A549 (cell line): ENCODE results near the gene ZFHX3. TPM values are rescaled to one million over a fixed set of nuclear protein-coding genes. Genes with fewer than 3 reads are reported as not detected.
"Not testable (repeated sequence)": the region's sequence is repeated elsewhere in the genome, so short reads cannot be mapped to it uniquely, and the experiment has no call there.

ENCODE experiments used
- ATAC-seq, 2 experiments: fragments of 200-7000 bp in 1 of 2; fragments of >200 bp in 1 of 2; cut with Nextera tagmentation in 1 of 2; cut with Tn5 transposase in 1 of 2; 3 replicates each; pipeline versions ENCODE4 v1.8.0 to v1.9.1; 2018 to 2020; ENCODE audit warnings: mild to moderate bottlenecking in 1 of 2, moderate library complexity in 1 of 2
- CTCF ChIA-PET: fragments of 300-600 bp; sonication (Branson Sonifier 250); formaldehyde crosslinking; extraction: SDS; loops from one replicate; lab custom pipeline; 2021; ENCODE audit warnings: antibody characterized with exemption, inconsistent platforms; lab: Yijun Ruan, JAX
- POLR2A ChIA-PET: fragments of 350-600 bp; formaldehyde crosslinking; extraction: SDS; loops from one replicate; lab custom pipeline; 2021; ENCODE audit warnings: antibody characterized with exemption, inconsistent platforms; lab: Yijun Ruan, JAX
- DNase-seq, 2 experiments: peaks; one replicate each; pipeline versions ENCODE4 v3.0.0 to v3.0.0-alpha.2; 2011 to 2016; ENCODE audit warnings: low read depth in 1 of 2, low spot score in 1 of 2
- FAIRE-seq: peaks from 2 replicates; lab custom pipeline; 2011; peaks lifted over from hg19 to GRCh38; lab: Jason Lieb, UNC
- H3K27ac ChIP-seq, 2 experiments: fragments of >200 bp; sonication (Bioruptor Twin); formaldehyde crosslinking; 3 replicates each; pipeline ENCODE4 v1.5.1; 2016 to 2017
- H3K4me1 ChIP-seq: fragments of >200 bp; sonication (Bioruptor Twin); formaldehyde crosslinking; 3 replicates; pipeline ENCODE4 v1.6.1; 2016
- H3K4me2 ChIP-seq: fragments of >200 bp; sonication (Bioruptor Twin); formaldehyde crosslinking; 3 replicates; pipeline ENCODE4 v1.6.1; 2016
- H3K4me3 ChIP-seq: fragments of >200 bp; sonication (Bioruptor Twin); formaldehyde crosslinking; 3 replicates; pipeline ENCODE4 v1.5.1; 2016
- H3K9me3 ChIP-seq: fragments of >200 bp; sonication (Bioruptor Twin); formaldehyde crosslinking; 3 replicates; pipeline ENCODE4 v1.6.1; 2016
- BHLHE40 ChIP-seq: IDR thresholded peaks from 2 replicates; pipeline ENCODE4 v1.6.1; 2012; ENCODE audit warnings: low read depth, low read length, inconsistent platforms
- CEBPB ChIP-seq, 2 experiments: fragments of >200 bp in 1 of 2; sonication (Bioruptor Twin) in 1 of 2; formaldehyde crosslinking in 1 of 2; IDR thresholded peaks; 2 replicates each; pipeline ENCODE4 v1.6.1; 2012 to 2016
- CTCF ChIP-seq: fragments of >200 bp; sonication (Bioruptor Twin); formaldehyde crosslinking; IDR thresholded peaks from 3 replicates; pipeline ENCODE4 v1.5.1; 2016
- GATA3 ChIP-seq: IDR thresholded peaks from 2 replicates; pipeline ENCODE4 v1.6.1; 2012; ENCODE audit warnings: borderline replicate concordance
- HMGXB4 ChIP-seq: fragments of 250-450 bp; sonication (Bioruptor Pico); IDR thresholded peaks from 2 replicates; pipeline ENCODE4 v1.5.0; 2021; ENCODE audit warnings: mild to moderate bottlenecking, moderate library complexity, borderline replicate concordance
- HOXB5 ChIP-seq: fragments of 250-450 bp; sonication (Bioruptor Pico); IDR thresholded peaks from 2 replicates; pipeline ENCODE4 v1.5.0; 2020; ENCODE audit warnings: mild to moderate bottlenecking, moderate library complexity
- JUN ChIP-seq, 2 experiments: fragments of >200 bp; sonication (Bioruptor Twin); formaldehyde crosslinking; IDR thresholded peaks; 2 replicates in 1 of 2; 3 replicates in 1 of 2; pipeline ENCODE4 v1.6.1; 2016 to 2017
- MAFK ChIP-seq: fragments of 450-650 bp; IDR thresholded peaks from 2 replicates; pipeline ENCODE4 v1.6.1; 2014; ENCODE audit not compliant: partially characterized antibody
- NR3C1 ChIP-seq: fragments of >200 bp; sonication (Bioruptor Twin); formaldehyde crosslinking; IDR thresholded peaks from 3 replicates; pipeline ENCODE4 v1.6.1; 2017
- POLR2A ChIP-seq: IDR thresholded peaks from 2 replicates; pipeline ENCODE4 v1.6.1; 2012; ENCODE audit warnings: mild to moderate bottlenecking, low read length
- RAD21 ChIP-seq, 2 experiments: fragments of >200 bp in 1 of 2; sonication (Bioruptor Twin) in 1 of 2; formaldehyde crosslinking in 1 of 2; IDR thresholded peaks in 1 of 2; conservative IDR thresholded peaks in 1 of 2; 2 replicates in 1 of 2; 3 replicates in 1 of 2; pipeline ENCODE4 v1.6.1; 2012 to 2018; ENCODE audit warnings: inconsistent platforms in 1 of 2
- RARB ChIP-seq: fragments of 250-450 bp; sonication (Bioruptor Pico); IDR thresholded peaks from 2 replicates; pipeline ENCODE4 v1.8.0; 2021; ENCODE audit warnings: mild to moderate bottlenecking, moderate library complexity
- ZC3H11A ChIP-seq: fragments of 450-650 bp; IDR thresholded peaks from 2 replicates; pipeline ENCODE4 v1.6.1; 2014; ENCODE audit warnings: antibody characterized with exemption, mild to moderate bottlenecking
- ZFP36 ChIP-seq: fragments of 450-650 bp; IDR thresholded peaks from 2 replicates; pipeline ENCODE4 v1.6.1; 2014; ENCODE audit warnings: borderline replicate concordance; ENCODE audit not compliant: partially characterized antibody
- WGBS: methylation state at CpG from one replicate; pipeline ENCODE4 v1.1.6; 2017; ENCODE audit errors: missing lambda C conversion rate; 5-methylcytosine and 5-hydroxymethylcytosine counted together
- polyA plus RNA-seq, 4 experiments: library from polyadenylated mRNA; depleted of rRNA in 3 of 4; stranded (reverse); fragments of >200 nt; fragmentation: RNase III in 1 of 4; extraction: RNeasy Plus Mini Kit Qiagen cat#74134 plus additional on column Dnase treatment in 1 of 4; gene quantifications; 2 replicates in 3 of 4; 3 replicates in 1 of 4; pipeline ENCODE4 v1.2.3, GENCODE V29; 2011 to 2017

ZFHX3 gene
- polyA plus RNA-seq, 2 of the 4 experiments (the other 2 are of a cell fraction) = 3.9 to 6.5 TPM

- peak overlapping the region; percentile 17 to 28; a peak in 3 of 6 replicates for H3K27ac ChIP-seq
- WGBS = 73% methylated on average over 11 of the region's 11 CpGs
- no peak for FAIRE-seq
- no peak for ATAC-seq
- no peaks in the 10 kb centered on the region for H3K9me3 ChIP-seq
- H3K4me1 ChIP-seq = peaks cover 35% of the 10 kb centered on the region
- ChIA-PET POLR2A (no interaction called here), CTCF (interaction anchor here (2.1 to 2.2 kb wide), 2 partner anchors 149 to 164 kb away, joined by 4 to 9 read pairs; no protein-coding TSS in a partner anchor)
- no peak overlapping the region for H3K4me3 ChIP-seq
- H3K4me2 ChIP-seq = peak overlapping the region; percentile 25; the same call in 2 of the 3 replicates
- TF ChIP-seq ZFP36 = no peak
- no peak for TF ChIP-seq GATA3
- TF ChIP-seq RARB = no peak
- TF ChIP-seq BHLHE40 = no peak
- TF ChIP-seq JUN (IDR thresholded peaks at IDR 0.05) = no peak
- TF ChIP-seq ZC3H11A = no peak
- no peak for TF ChIP-seq HOXB5
- no peak for TF ChIP-seq HMGXB4
- no peak for TF ChIP-seq NR3C1
- TF ChIP-seq POLR2A = no peak
- no peak for TF ChIP-seq CEBPB (IDR thresholded peaks at IDR 0.05)
- DNase-seq = no peak
Observed at GRCh38 chr16:72996291-72997062, 51.5 kb downstream of the ZFHX3 start.

DNA sequence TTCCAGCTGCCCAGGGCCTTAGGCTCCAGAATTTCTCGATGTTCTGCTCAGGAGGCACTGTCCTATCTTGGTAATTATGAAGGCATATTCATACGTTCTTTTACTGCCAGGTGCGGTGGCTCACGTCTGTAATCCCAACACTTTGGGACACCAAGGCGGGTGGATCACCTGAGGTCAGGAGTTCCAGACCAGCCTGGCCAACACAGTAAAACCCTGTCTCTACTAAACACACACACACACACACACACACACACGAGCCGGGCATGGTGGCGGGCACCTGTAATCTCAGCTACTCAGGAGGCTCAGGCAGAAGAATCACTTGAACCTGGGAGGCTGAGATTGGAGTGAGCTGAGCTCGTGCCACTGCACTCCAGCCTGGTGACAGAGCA lies 52.1 kb downstream of the ZFHX3 start:
- DNase-seq, ATAC-seq, H3K27ac ChIP-seq, H3K4me3 ChIP-seq, POLR2A ChIA-PET, H3K4me2 ChIP-seq, FAIRE-seq, H3K9me3 ChIP-seq: not testable (repeated sequence)
- CTCF ChIA-PET = interaction anchor here (0.6 to 2.2 kb wide), 7 partner anchors 10 to 163 kb away, joined by 3 to 9 read pairs (median 4); no protein-coding TSS in a partner anchor
- WGBS = 80% methylated on average over 8 of the region's 9 CpGs
- H3K4me1 ChIP-seq = peaks cover 39% of the 10 kb centered on the region

- Histone ChIP-seq H3K27ac (no peak overlapping the region), H3K4me2 (no peak overlapping the region), H3K4me1 (peaks cover 42% of the 10 kb centered on the region), H3K4me3 (no peak overlapping the region), H3K9me3 (no peaks in the 10 kb centered on the region)
- ATAC-seq (peak in 1 of 2 experiments; percentile 72; a peak in 3 of 6 replicates), FAIRE-seq (no peak), DNase-seq (peak; percentile 50 to 56)
- CTCF ChIA-PET = interaction anchor here (0.6 to 2.2 kb wide), 8 partner anchors 10 to 883 kb away, joined by 3 to 9 read pairs (median 4); no protein-coding TSS in a partner anchor
- 0 out of 3 replicates have a peak, but pooled peaks have one; percentile 3 for TF ChIP-seq CTCF
- TF ChIP-seq RAD21 (conservative IDR thresholded peaks at IDR 0.05 in 1 of 2, IDR thresholded peaks at IDR 0.05 in 1 of 2) = 0 out of 5 replicates have a peak, but pooled peaks of 1 of the 2 experiments have one; percentile 2
- TF ChIP-seq MAFK = no peak
- POLR2A ChIA-PET = no interaction called here
- WGBS = 77% methylated on average over 18 of the region's 18 CpGs
Observed at GRCh38 chr16:72995151-72995881, 52.6 kb downstream of the ZFHX3 start.
